NAMALWA (cell line): ENCODE measurements around the gene CDCA3.
A peak's percentile ranks its signal among the peaks of the same experiment; 100 is the strongest.

Source experiments
- DNase-seq: peaks from one replicate; pipeline ENCODE4 v3.0.0-alpha.2; 2015; ENCODE audit warnings: low spot score

The CDCA3 gene

DNA sequence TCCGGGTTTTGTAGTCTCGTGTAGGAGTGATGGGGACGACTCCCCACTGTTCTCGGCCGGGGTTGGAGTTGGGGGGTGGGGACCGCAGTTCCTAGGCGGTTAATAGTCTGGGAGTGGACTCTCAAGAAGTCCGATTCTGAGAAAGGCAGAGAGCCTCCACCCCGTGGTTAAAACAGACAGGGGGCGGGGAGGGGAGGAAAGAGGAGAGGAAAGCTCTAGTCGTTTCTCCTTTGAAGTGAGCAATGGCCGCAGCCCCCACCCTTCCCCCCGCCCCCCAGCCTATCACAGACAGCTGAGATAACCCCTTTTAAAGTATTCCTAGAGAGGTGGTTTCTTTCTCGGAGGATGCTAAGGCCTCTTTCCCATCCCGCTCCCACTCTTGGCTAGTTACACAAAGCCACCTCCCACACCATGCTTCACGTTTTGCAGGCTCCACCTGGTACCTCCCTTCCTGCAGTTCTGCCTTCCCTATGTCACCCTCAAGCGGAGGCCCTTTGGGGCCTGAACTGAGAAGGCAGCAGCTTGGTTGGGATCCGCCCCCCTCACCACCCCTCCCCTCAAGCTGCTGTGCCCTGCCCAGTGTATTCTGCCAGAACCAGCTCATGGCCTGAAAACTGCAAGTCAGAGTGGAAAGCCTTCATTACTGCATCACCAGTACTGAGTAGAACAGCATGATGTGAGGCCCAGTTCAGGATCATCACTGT is 1.7 kb upstream of the CDCA3 start:
- peak; percentile 84 for DNase-seq

DNA sequence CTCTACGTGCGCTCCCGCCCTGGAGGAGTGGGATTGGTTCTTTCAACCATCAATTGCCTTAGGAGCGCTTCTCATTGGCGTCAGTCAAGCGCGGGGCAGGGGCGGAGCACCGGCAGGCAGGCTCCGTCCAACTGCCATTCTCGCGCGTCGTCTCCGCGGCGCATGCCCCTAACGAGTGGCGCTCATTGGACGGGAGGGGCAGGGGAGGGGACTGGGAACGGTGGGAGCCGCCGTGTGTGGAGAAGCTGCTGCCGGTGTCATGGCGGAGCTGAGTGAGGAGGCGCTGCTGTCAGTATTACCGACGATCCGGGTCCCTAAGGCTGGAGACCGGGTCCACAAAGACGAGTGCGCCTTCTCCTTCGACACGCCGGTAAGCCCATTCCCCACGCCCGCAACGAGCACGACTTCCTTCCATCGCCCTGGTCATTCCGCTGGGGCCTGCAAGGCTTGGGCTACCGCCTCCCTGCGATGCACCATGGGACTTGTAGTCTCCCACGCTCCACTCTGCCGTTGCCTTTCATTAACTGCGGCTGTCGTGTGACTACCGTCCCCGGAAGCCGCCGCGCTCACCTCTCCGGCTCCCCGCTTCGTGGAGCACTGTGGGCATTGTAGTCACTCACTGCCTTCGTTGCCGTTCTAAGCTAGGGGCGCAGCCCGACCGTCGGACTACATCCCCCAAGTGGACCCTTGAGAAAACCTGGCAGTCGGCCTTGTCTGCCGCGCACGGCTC is 1.0 kb upstream of the CDCA3 start, which contains the start of gene USP5:
Gene USP5, plus strand, starts transcription at position 230 of the 730 bp plus-strand sequence. Its CDS starts 30 bp downstream, at position 260.
- DNase-seq, result peak; percentile 100

DNA sequence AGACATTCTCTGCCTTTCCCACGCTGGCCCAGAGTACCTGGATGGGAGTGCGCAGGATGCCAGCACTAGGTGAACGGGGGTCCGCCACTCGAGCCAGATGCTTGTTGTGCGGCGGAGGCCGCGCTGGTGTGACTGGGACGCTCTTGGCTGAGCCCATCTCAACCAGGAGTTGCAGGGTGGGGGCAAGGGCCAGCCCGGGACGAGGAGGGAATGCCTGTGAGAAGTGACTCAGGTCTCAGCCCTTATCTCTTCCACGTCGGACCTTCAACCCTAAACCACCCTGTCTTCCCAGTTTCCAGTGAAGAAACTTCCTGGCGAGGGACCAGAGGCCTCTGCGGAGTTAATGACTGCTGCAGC is 312 bp downstream of the CDCA3 start:
- DNase-seq, result no peak

DNA sequence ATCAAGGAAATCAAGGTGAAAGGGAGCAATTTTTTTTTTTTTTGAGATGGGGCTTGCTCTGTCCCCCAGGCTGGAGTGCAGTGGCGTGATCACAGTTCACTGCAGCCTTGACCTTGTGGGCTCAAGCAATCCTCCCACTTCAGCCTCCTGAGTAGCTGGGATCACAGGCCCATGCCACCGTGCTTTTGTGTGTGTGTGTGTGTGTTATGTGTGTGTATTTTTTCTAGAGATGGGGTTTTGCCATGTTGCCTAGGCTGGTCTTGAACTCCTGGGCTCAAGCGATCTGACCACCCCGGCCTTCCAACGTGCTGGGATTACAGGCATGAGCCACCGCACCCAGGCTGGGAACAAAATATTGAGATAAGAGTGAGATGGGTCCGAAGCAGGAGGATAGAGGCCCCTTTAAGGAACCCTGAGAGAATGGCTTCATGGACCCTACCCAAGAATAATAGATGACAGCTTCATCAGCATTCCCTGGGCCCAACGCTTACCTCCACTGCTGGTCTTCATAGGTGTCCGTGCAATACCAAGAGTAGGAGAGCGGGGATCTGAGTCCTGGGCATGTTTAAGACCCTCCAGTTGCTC is 1.0 kb downstream of the CDCA3 start:
- no peak for DNase-seq

DNA sequence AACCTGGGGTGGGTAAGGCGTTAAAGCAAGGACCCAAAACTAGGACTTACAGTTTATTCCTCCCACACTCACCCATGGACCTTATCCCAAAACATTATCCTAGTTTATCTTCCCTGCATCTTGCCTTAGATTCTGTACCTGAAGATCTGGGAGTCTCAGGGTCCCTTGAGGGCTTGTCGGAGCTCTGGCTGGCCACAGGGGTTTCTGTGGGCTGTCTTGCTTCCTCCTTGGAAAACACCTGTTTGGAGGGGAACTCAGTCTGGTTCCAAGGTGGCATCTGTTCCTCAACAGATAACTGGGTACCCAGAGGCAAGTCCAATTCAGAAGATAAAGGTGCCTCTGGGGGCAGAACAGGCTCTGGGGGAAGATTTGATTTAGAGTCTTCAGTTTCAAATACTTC is 1.7 kb downstream of the CDCA3 start:
- no peak for DNase-seq

DNA sequence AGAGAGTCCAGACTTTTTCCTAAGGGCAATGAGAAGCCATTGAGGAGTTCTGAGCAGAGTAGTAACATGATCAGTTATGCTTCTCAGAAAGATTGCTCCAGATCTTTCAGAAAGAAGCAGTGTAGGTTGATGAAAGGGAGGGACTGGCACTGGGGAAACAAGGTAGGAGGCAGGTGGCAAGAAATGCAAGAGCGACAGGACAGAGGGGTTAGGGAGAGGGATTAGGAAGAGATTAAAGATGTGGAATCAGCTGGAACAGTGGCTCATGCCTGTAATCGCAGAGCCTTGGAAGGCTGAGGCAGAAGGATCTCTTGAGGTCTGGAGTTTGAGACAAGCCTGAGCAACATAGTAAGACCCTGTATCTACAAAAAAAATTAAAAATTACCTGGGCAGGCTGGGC is 3.4 kb downstream of the CDCA3 start:
- no peak for DNase-seq

DNA sequence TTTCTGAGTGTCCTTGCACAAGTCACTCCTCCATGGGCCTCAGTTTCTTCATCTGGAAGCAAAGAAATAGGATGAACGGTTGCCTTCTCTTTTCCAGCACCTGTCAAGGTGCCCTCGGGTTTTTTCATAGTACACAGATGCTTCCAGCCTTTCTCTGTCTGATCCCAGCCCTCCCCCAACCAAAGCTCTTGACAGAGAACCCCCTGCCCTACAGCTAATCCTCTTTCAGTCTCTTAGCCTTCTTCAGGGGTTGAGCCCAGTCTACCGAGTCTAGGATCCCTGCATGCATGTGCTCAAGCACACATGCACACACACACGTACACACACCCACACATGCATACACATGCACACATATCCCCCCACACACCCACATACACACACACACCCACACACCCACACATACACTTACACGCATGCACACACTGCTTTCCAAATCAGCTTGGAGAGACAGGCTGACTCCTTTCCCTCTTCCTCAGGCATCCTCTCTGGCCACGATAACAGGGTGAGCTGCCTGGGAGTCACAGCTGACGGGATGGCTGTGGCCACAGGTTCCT is 4.7 kb downstream of the CDCA3 start:
- DNase-seq, result no peak

DNA sequence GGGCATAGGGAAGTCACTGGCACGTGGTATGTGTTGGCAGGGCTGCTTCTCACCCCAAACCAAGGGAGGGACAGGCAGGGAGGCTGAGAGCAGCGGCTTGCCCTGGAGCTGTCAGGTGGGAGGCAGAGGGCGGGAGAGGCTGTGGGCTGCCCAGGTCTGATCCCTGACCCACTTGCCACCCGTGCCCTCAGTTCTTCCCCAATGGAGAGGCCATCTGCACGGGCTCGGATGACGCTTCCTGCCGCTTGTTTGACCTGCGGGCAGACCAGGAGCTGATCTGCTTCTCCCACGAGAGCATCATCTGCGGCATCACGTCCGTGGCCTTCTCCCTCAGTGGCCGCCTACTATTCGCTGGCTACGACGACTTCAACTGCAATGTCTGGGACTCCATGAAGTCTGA is 5.7 kb downstream of the CDCA3 start:
- DNase-seq, result no peak

DNA sequence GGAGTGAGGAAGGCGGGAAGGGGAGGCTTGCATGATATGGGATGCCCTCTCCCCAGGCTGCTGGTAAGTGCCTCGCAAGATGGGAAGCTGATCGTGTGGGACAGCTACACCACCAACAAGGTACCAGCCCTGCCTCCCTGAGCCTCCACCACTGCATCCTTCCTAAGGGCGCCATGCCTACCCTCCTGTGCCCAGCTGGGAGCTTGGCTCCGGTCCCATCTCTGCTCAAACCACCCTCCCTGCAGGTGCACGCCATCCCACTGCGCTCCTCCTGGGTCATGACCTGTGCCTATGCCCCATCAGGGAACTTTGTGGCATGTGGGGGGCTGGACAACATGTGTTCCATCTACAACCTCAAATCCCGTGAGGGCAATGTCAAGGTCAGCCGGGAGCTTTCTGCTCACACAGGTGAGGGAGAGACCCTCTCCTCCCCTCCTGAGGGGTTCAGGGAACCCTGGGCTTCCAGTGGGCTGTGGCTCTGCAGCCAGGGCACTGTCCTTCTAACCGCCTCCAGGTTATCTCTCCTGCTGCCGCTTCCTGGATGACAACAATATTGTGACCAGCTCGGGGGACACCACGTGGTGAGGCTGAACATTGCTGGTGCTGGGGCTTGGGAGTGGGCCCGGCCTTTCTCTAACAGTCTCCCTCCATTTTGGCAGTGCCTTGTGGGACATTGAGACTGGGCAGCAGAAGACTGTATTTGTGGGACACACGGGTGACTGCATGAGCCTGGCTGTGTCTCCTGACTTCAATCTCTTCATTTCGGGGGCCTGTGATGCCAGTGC is 7.8 kb downstream of the CDCA3 start:
- DNase-seq, result no peak

DNA sequence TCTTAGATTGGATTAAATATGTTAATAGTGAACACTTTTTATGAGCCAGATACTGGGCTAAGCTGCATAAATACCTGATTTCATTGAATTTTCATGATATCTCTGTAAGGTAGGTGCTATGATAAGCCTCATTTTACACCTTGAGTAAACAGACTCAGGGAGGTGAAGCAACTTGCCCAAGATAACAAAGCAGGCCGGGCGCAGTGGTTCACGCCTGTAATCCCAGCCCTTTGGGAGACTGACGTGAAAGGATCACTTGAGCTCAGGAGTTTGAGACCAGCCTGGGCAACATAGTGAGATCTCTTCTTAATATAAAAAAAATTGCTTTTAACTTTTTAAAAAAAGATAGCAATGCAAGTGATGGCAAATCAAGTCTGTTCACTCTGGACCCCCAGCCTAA is 9.0 kb downstream of the CDCA3 start:
- no peak for DNase-seq

DNA sequence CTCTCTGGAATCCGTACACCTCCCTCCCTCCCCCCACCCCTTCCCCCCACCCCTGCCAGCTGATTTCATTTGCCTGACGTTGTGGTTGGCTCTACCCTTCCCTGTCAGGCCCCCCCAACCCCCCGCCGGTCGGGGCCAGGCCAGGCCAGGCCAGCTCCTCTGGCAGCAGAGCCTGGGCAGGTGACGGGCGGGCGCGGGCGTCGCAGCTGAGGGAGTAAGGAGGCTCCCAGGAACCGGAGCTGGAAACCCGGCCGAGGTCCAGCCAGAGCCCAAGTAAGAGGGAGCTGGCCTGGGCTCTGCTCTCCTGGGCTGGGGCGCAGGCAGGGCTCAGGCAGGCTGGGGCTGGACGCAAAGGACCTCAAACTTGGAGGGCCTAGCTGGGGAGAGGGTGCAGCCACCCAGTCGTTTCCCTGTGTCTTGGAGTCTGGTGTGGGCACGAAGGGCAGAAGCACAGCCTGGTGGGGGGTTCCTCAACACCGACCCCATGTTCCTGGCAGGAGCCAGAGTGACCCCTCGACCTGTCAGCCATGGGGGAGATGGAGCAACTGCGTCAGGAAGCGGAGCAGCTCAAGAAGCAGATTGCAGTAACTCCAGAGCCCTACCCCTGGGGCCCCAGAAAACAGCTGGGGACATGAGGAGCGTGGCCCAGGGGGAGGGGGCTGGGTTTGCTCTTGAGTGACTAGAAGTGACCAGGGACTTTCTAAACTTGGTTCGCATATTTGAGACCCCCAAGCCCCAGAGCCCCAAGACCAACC is 10.1 kb downstream of the CDCA3 start, which contains the start of gene GNB3:
Gene GNB3, plus strand, starts transcription at position 165 of the 755 bp plus-strand sequence. Its CDS starts 363 bp downstream, at position 528.
- no peak for DNase-seq

DNA sequence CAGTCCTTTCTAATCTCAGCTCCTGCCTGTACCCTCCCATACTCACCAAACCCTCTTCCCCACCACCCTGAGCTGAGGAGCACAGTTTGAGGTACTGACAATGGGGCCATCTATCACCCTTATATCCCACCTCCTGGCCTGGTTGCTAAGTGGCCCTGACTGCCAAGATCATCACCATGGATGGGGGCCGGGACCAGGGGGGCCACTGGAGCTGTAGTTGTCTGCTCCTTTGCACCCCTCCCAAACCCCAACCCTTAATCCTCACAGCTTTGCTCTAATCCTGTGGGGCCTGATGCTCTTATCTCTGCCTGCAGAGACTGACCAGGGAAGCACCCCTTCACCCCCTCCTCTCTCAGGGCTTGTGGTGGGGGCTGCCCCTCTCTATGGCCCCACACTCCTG is 10.8 kb downstream of the CDCA3 start:
- no peak for DNase-seq

DNA sequence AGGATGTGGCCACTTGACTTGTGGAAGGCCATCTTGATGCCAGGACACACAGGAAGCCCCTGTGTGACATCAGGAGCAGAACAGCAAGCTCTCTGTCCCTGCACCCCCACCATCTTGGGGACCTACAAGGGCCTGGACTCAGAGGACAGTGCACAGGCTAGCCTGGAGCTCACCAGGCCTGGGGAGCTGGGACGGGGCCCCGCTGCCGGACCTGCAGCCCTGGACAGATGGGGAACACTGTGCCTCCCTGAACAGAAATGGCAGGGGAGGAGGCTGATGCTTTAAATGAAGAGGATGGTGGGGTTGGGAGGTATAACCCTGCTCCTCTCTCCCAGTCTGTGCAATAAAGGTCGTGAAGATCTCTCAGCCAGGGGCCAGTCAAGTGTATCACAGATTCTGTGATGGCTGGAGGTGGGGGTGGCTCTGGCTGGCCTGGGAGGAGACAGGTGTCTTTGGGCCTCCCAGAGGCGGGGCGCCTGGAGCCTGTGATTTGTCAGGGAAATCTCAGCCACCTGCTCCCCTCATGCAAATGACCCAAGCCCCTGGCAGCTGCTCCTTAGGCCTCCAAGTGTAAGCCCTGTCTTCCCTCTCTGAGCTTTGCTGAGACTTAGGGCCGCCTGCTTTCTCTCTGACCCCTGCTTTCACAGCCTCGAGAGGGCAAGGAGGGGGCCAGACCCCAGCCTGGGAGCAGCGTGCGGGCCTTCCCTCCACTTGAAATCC is 11.4 kb downstream of the CDCA3 start:
- peak; percentile 97 for DNase-seq

DNA sequence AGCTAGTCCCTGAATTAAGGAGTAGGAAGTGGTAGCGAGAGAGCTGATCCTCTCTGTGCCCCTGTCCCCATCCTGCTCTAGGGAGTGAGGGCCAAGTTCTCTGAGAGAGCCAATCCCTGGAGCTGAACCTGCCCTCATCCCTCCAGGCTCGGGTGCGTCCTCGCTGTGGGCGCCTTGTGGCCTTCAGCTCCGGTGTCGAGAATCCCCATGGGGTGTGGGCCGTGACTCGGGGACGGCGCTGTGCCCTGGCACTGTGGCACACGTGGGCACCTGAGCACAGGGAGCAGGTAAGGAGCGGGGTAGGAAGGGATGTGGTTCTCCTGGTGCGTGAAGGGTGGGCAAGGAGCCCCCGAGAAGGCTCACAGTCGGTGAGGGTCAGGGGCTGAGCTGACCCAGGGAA is 12.2 kb downstream of the CDCA3 start:
- no peak for DNase-seq

DNA sequence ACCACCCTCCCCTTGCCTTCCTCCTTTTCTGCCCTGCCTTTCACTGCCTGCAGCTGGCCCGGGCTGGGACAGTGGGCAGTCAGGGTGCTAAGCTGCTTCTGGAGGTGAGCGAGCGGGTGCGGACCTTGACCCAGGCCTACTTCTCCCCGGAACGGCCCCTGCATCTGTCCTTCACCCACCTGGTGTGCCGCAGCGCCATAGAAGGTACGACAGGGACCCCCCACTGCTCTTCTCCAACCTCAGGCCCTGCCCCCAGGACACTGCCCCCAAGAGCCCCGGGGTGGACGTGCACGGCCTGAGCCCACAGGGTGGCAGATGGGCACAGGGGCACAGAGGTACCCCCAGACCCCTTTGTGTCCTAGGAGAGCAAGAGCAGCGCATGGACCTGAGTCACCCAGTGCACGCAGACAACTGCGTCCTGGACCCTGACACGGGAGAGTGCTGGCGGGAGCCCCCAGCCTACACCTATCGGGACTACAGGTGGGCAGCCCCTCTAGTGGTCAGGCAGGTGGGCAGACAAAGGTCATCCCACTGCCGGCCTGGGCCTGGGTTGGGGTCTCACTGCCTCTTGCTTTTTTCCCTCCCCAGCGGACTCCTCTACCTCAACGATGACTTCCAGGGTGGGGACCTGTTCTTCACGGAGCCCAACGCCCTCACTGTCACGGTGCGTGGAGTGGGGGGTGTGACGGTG is 13.6 kb downstream of the CDCA3 start:
- no peak for DNase-seq

DNA sequence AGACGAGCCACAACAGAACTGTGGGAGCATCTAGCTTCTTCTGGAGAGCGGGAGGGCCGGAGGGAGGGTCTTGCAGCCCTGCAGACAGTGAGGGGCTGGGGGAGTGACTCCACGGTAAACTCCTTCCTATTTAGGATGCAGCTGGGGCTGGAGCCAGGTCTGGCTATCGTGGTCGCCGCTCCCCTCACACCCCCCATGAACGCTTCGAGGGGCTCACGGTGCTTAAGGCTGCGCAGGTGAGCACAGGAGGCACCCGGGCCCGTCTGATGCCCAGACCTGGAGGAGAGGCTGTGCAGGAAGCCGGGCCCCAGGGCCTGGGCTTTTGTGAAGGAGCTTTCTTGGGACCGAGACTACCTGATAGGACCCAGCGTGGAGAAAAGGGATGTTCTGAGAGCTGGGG is 14.2 kb downstream of the CDCA3 start:
- DNase-seq, result no peak

DNA sequence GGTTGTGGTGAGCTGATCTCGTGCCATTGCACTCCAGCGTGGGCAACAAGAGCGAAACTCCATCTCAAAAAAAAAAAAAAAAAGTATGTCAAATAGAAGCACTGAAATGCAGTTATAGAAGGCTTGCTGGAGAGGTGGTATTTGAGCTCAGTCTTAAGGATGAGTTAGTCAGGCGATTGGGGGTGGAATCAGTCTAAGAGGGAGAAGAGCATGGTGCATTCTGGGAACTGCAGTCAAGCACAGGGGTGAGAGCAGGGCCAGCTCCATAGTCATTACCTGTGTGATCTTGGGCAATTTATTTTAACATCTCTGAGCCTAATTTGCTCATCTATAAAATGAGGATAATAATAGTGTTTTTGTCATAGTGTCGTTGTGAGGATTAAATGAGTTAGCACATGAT is 16.2 kb downstream of the CDCA3 start:
- no peak for DNase-seq

DNA sequence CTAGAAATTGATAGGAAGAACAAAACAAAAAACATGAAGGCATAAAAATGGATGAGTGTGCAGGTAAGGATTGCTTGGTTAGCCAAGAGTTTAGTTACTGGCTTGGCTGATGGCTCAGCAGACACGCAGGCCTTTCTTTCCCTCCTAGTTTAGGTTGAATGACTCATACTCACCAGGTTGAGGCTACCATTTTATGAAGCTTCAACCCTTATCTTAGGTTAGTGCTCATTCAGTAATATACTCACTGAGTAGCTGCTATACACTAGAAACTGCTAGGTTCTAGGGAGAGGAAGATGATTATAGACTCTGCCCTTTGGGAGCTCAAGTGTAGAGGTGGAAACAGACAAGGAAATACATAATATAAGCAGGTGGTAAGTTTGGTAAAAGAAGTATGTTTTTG is 16.8 kb downstream of the CDCA3 start:
- no peak for DNase-seq

DNA sequence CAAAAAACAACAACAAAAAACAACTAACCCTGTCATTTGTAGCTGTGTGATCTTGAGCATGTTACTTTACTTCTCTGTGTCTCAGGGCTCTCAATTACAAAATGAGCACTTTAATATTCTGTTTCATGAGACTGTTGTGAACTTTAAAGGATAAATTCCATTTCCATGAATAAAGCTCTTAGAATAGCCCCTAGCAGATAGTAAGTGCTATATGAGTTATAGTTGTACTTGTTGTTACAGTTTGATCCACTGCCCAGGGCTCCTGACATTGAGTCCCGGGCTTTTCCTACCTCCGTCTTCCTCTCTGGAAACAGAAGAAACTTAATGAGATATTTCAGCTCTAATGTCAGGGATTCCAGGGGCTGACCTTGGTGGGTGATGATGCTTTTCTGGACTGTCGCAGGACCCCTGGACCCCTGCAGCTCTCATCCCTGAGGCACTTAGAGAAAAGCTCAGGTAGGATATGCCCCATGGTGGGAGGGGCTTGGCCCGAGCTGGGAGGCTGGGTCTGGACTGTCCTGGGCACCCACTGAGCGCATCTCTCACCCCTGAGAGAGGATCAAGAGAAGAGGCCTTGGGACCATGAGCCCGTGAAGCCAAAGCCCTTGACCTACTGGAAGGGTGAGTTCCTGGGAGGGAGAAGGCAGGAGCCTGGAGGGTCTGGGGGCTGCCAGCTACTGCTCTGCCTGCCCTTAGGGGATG is 17.7 kb downstream of the CDCA3 start:
- DNase-seq, result no peak

DNA sequence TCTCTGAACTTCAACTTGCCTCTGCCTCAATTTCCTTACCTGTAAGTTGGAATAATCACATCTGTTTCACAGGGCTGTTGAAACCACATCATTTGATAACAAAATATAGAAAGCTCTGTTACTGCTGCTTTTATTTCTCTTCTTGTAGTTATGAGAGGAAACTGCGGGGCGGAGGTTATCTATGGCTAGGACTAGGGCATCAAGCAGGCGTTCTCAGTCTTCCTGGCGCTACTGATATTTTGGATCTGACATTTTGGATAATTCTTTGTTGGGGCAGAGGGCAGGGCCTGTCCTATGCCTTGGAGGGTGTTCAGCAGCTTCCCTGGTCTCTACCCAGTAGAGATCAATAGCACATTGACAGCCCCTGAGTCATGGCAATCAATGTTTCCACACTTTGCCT is 19.0 kb downstream of the CDCA3 start:
- DNase-seq, result no peak
